ENCODE data around the gene CAPZA2.

Gene CAPZA2

DNA sequence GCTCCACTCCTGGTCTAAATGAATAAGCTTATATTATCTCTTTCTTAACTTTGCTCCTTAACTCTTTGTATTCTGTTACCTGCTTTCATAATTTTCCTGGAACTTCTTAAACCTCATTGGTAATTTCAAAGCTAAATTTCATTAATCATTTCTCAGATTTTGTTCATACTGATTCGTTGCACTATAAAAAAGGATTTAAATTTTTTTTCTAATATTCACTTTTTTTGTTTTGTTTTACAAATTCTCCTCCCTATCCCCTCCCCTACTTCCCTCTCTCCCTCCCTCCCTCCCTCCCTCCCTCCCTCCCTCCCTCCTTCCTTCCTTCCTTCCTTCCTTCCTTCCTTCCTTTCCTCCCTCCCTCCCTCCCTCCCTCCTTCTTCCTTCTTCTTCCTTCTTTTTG, 105.6 kb downstream of the CAPZA2 start:
- TF ChIP-seq, protein P1, sequence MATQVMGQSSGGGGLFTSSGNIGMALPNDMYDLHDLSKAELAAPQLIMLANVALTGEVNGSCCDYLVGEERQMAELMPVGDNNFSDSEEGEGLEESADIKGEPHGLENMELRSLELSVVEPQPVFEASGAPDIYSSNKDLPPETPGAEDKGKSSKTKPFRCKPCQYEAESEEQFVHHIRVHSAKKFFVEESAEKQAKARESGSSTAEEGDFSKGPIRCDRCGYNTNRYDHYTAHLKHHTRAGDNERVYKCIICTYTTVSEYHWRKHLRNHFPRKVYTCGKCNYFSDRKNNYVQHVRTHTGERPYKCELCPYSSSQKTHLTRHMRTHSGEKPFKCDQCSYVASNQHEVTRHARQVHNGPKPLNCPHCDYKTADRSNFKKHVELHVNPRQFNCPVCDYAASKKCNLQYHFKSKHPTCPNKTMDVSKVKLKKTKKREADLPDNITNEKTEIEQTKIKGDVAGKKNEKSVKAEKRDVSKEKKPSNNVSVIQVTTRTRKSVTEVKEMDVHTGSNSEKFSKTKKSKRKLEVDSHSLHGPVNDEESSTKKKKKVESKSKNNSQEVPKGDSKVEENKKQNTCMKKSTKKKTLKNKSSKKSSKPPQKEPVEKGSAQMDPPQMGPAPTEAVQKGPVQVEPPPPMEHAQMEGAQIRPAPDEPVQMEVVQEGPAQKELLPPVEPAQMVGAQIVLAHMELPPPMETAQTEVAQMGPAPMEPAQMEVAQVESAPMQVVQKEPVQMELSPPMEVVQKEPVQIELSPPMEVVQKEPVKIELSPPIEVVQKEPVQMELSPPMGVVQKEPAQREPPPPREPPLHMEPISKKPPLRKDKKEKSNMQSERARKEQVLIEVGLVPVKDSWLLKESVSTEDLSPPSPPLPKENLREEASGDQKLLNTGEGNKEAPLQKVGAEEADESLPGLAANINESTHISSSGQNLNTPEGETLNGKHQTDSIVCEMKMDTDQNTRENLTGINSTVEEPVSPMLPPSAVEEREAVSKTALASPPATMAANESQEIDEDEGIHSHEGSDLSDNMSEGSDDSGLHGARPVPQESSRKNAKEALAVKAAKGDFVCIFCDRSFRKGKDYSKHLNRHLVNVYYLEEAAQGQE (IDR thresholded peaks at IDR 0.05; ENCODE audit: low read depth) = no peak
- TF ChIP-seq CEBPB (IDR thresholded peaks at IDR 0.05) (no peak), FOXM1 (IDR thresholded peaks at IDR 0.05; ENCODE audit: borderline replicate concordance, low read depth) (no peak), RAD21 (IDR thresholded peaks at IDR 0.05; ENCODE audit: low read depth) (no peak), TEAD4 (IDR thresholded peaks at IDR 0.05) (no peak), CREB1 (IDR thresholded peaks at IDR 0.05; ENCODE audit: low read depth) (no peak), NFIC (IDR thresholded peaks at IDR 0.05) (no peak), ZBTB7A (IDR thresholded peaks at IDR 0.05; ENCODE audit: low read depth) (no peak), TCF12 (IDR thresholded peaks at IDR 0.05; ENCODE audit: low read depth) (no peak), TAF1 (IDR thresholded peaks at IDR 0.05; ENCODE audit: low read depth) (no peak), EGR1 (IDR thresholded peaks at IDR 0.05) (no peak), EP300 (IDR thresholded peaks at IDR 0.05; ENCODE audit: borderline replicate concordance) (no peak), YY1 (IDR thresholded peaks at IDR 0.05; ENCODE audit: low read depth) (no peak)
- TF ChIP-seq, protein P2, sequence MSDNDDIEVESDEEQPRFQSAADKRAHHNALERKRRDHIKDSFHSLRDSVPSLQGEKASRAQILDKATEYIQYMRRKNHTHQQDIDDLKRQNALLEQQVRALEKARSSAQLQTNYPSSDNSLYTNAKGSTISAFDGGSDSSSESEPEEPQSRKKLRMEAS (IDR thresholded peaks at IDR 0.05) = no peak
- TF ChIP-seq, protein P3, sequence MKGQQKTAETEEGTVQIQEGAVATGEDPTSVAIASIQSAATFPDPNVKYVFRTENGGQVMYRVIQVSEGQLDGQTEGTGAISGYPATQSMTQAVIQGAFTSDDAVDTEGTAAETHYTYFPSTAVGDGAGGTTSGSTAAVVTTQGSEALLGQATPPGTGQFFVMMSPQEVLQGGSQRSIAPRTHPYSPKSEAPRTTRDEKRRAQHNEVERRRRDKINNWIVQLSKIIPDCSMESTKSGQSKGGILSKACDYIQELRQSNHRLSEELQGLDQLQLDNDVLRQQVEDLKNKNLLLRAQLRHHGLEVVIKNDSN (IDR thresholded peaks at IDR 0.05) = no peak

DNA sequence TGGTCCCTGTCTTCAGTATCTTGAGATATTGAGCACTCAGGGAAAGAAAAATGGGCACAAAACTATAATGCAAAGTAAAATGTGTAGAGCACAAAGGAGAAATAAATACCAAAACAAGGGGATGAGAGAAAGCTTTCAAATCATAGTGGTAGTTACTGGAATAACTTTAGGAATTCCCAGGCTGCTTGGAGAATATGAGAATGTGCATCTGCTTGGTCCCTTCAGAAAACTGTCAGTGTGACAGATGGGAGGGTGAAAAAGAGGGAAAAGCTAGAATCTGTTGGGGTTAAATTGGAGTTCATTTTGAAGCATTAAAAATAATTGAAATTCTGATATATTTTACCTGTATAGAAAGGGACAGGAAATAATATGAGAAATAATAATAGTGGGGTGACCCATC, 106.2 kb downstream of the CAPZA2 start:
- TF ChIP-seq ZBTB7A (IDR thresholded peaks at IDR 0.05; ENCODE audit: low read depth) (no peak), CEBPB (IDR thresholded peaks at IDR 0.05) (no peak), CREB1 (IDR thresholded peaks at IDR 0.05; ENCODE audit: low read depth) (no peak), EP300 (IDR thresholded peaks at IDR 0.05; ENCODE audit: borderline replicate concordance) (no peak), FOXM1 (IDR thresholded peaks at IDR 0.05; ENCODE audit: borderline replicate concordance, low read depth) (no peak), RAD21 (IDR thresholded peaks at IDR 0.05; ENCODE audit: low read depth) (no peak), TEAD4 (IDR thresholded peaks at IDR 0.05) (no peak), EGR1 (IDR thresholded peaks at IDR 0.05) (no peak), NFIC (IDR thresholded peaks at IDR 0.05) (no peak), YY1 (IDR thresholded peaks at IDR 0.05; ENCODE audit: low read depth) (no peak), TAF1 (IDR thresholded peaks at IDR 0.05; ENCODE audit: low read depth) (no peak), TCF12 (IDR thresholded peaks at IDR 0.05; ENCODE audit: low read depth) (no peak)
- TF ChIP-seq, protein P2 (IDR thresholded peaks at IDR 0.05) = no peak

DNA sequence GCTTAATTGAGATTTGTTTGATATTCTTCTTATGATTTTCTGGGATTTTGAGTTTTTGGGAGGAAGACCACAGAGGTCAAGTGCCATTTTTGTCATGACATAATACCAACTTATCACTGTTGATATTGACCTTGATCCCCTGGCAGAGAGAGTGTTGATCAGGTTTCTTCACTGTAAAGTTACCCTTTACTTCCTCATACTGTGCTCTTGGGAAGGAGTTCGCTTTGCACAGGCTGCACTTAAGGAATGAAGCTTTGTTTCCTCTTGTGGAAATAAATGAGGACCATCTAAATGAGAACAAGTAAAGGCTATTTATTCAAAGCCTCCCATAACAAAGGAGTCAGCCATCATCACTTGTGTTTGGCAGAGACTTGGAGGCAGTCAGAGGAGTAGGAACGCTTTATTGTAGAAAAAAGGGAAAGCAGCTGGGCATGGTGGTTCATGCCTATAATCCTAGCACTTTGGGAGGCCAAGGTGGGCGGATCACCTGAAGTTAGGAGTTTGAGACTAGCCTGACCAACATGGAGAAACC, 107.0 kb downstream of the CAPZA2 start:
- TF ChIP-seq NFIC (IDR thresholded peaks at IDR 0.05) = no peak
- TF ChIP-seq EGR1 (IDR thresholded peaks at IDR 0.05) = no peak
- no peak for TF ChIP-seq CEBPB (IDR thresholded peaks at IDR 0.05)
- TF ChIP-seq YY1 (IDR thresholded peaks at IDR 0.05; ENCODE audit: low read depth) = no peak

DNA sequence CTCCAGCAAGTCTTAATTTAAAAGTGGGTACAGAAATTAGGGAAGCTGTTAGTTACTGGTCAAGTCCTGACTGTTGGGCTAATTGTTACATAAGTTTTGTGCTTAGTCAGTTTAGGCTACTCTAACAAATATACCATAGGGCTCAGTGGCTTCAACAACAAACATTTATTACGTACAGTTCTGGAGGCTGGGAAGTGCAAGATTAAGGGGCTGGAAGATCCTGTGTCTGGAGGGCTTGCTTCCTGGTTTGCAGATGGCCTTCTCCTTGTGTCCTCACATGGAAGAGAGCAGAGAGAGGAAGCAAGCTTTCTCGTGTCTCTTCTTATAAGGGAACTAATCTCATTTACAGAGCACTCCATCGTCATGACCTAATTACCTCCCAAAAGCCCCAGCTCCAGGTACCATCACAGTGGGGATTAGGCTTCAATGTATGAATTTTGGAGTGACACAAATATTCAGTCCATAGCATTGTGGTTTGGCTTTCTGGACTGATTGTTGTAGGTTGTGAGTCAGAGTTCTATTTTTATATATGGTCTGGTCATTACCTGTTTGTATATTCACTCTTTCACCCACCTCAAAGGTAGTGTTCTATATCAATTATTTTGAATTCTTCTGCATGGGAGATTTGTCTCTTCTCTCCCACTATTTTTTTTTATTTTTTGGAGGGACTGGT, 108.0 kb downstream of the CAPZA2 start:
- TF ChIP-seq RAD21 (IDR thresholded peaks at IDR 0.05; ENCODE audit: low read depth) = no peak

Data from Ishikawa (cell line).